ENCODE measurements around the gene LTBP1. TPM values are rescaled to one million over a fixed set of nuclear protein-coding genes. Genes with fewer than 3 reads are reported as not detected.

The LTBP1 gene
- total RNA-seq, 1 donor from 2014 or later, result 48.4 TPM

DNA sequence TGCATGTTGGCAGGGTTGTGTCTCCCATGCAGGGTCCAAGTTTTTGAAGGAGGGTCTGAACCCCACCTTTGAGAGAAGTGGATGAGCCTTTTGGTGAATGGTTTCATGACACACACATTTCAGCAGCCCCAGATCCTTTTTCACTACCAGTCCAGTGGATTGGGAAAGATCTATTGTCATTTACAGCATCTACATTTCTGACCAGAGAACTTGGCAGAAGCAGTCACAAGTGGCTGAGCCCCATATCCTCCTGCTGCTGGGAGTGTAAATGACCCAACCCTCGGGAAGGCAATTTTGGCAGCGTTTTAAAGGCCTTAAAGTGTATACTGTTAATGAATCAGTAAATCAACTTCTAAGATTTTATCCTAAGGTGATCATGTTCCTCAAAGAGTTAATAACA, 355.6 kb downstream of the LTBP1 start:
- no peak overlapping the region for H3K4me3 ChIP-seq
- peaks cover 10% of the 10 kb centered on the region for H3K4me1 ChIP-seq
- no peak overlapping the region for H3K27ac ChIP-seq

GRCh38 chr2:33304032-33304864, 357.5 kb downstream of the LTBP1 start:
- Histone ChIP-seq H3K9me3 (no peaks in the 10 kb centered on the region), H3K36me3 (no peaks in the 10 kb centered on the region), H3K4me3 (no peak overlapping the region), H3K27ac (no peak overlapping the region), H3K4me1 (no peaks in the 10 kb centered on the region), H3K27me3 (no peaks in the 10 kb centered on the region)
- DNase-seq (ENCODE audit: extremely low spot score in 2 of 2), result no peak
- TF ChIP-seq POLR2AphosphoS5 (IDR thresholded peaks at IDR 0.05; ENCODE audit: insufficient read depth in 1 of 2, low read depth in 1 of 2) (no peak), POLR2A (IDR thresholded peaks at IDR 0.05) (no peak)
- TF ChIP-seq, protein P1, sequence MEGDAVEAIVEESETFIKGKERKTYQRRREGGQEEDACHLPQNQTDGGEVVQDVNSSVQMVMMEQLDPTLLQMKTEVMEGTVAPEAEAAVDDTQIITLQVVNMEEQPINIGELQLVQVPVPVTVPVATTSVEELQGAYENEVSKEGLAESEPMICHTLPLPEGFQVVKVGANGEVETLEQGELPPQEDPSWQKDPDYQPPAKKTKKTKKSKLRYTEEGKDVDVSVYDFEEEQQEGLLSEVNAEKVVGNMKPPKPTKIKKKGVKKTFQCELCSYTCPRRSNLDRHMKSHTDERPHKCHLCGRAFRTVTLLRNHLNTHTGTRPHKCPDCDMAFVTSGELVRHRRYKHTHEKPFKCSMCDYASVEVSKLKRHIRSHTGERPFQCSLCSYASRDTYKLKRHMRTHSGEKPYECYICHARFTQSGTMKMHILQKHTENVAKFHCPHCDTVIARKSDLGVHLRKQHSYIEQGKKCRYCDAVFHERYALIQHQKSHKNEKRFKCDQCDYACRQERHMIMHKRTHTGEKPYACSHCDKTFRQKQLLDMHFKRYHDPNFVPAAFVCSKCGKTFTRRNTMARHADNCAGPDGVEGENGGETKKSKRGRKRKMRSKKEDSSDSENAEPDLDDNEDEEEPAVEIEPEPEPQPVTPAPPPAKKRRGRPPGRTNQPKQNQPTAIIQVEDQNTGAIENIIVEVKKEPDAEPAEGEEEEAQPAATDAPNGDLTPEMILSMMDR (IDR thresholded peaks at IDR 0.05), result no peak
- intact Hi-C loops (cut with DNase I), result no loop called here

More for the DNA sequence above, 355.6 kb downstream of the LTBP1 start:
- H3K27me3 ChIP-seq, result no peaks in the 10 kb centered on the region
- DNase-seq (ENCODE audit: extremely low spot score in 2 of 2), result no peak
- no peaks in the 10 kb centered on the region for H3K36me3 ChIP-seq
- no peaks in the 10 kb centered on the region for H3K9me3 ChIP-seq
- no peak for TF ChIP-seq POLR2AphosphoS5 (IDR thresholded peaks at IDR 0.05; ENCODE audit: insufficient read depth in 1 of 2, low read depth in 1 of 2)
- TF ChIP-seq, protein P1 (IDR thresholded peaks at IDR 0.05), result no peak
- TF ChIP-seq POLR2A (IDR thresholded peaks at IDR 0.05), result no peak
- intact Hi-C loops (cut with DNase I), result no loop called here

DNA sequence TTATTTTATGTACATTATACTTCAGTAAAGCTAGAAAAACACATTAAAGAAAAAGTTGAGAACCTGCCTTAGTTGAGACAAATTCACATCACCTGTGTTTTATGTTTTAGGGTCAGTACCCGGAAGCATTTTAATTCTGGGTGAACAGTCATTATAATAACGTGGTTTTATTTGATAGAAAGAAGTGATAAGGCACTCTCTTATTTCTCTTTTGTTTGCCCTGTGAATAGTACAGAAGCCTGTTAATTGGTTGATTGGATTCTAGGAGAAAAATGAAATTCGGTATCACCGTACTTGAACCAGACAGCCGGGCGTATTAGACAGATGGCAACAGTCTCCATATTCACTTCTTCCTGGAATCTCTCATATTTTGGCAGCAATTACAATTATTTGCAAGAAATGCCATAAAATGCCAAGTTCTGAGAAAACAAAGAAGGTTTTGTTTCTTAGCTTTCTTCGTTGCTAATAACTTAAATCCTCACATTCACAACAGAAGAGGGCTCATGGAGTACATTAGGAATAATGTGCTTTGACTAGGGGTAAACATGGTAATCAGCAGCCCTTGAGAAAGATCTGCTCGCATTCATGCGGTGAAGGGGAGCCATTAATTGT, 361.0 kb downstream of the LTBP1 start:
- intact Hi-C loops (cut with DNase I), result no loop called here
- H3K4me3 ChIP-seq, result no peak overlapping the region
- H3K27ac ChIP-seq, result no peak overlapping the region
- H3K9me3 ChIP-seq, result no peaks in the 10 kb centered on the region
- H3K4me1 ChIP-seq, result no peaks in the 10 kb centered on the region
- no peak for DNase-seq (ENCODE audit: extremely low spot score in 2 of 2)
- TF ChIP-seq POLR2AphosphoS5 (IDR thresholded peaks at IDR 0.05; ENCODE audit: insufficient read depth in 1 of 2, low read depth in 1 of 2) (no peak), POLR2A (IDR thresholded peaks at IDR 0.05) (no peak)
- TF ChIP-seq, protein P1 (IDR thresholded peaks at IDR 0.05), result no peak
- H3K27me3 ChIP-seq, result no peaks in the 10 kb centered on the region
- no peaks in the 10 kb centered on the region for H3K36me3 ChIP-seq

- Histone ChIP-seq H3K9me3 (no peaks in the 10 kb centered on the region), H3K4me1 (no peaks in the 10 kb centered on the region), H3K27me3 (no peaks in the 10 kb centered on the region), H3K4me3 (no peak overlapping the region), H3K36me3 (no peaks in the 10 kb centered on the region), H3K27ac (no peak overlapping the region)
- intact Hi-C loops (cut with DNase I), result no loop called here
- DNase-seq (ENCODE audit: extremely low spot score in 2 of 2), result no peak
- TF ChIP-seq POLR2AphosphoS5 (IDR thresholded peaks at IDR 0.05; ENCODE audit: insufficient read depth in 1 of 2, low read depth in 1 of 2), result no peak
- TF ChIP-seq, protein P1 (IDR thresholded peaks at IDR 0.05), result no peak
- no peak for TF ChIP-seq POLR2A (IDR thresholded peaks at IDR 0.05)
These were observed 365.6 kb downstream of the LTBP1 start for GRCh38 chr2:33312355-33312754.

GRCh38 chr2:33313039-33313438, 366.3 kb downstream of the LTBP1 start:
- no peak for TF ChIP-seq POLR2AphosphoS5 (IDR thresholded peaks at IDR 0.05; ENCODE audit: insufficient read depth in 1 of 2, low read depth in 1 of 2)
- no peak for TF ChIP-seq POLR2A (IDR thresholded peaks at IDR 0.05)
- TF ChIP-seq, protein P1 (IDR thresholded peaks at IDR 0.05), result no peak
- Histone ChIP-seq H3K27me3 (no peaks in the 10 kb centered on the region), H3K36me3 (no peaks in the 10 kb centered on the region), H3K9me3 (no peaks in the 10 kb centered on the region), H3K4me3 (no peak overlapping the region), H3K27ac (no peak overlapping the region), H3K4me1 (no peaks in the 10 kb centered on the region)
- DNase-seq (ENCODE audit: extremely low spot score in 2 of 2), result no peak
- intact Hi-C loops (cut with DNase I), result no loop called here

Data from vagina (tissue), 2 donors.